GOT3 (cell line): ENCODE data around the gene DPAGT1.
"Not testable (repeated sequence)": the region's sequence is repeated elsewhere in the genome, so short reads cannot be mapped to it uniquely, and the experiment has no call there.

Experiments
- DNase-seq: peaks from one replicate; lab custom pipeline; 2025; ENCODE audit warnings: mixed read lengths; lab: John Stamatoyannopoulos, UW

The DPAGT1 gene

GRCh38 chr11:119101759-119102423 lies at the start of gene DPAGT1:
Gene DPAGT1 (minus strand): TSS chr11:119101853. CDS start chr11:119101655, 198 bp downstream.
- DNase-seq = peak; percentile 33

GRCh38 chr11:119149786-119150275 lies 48.2 kb upstream of the DPAGT1 start:
- no peak for DNase-seq

GRCh38 chr11:119149018-119149785 lies 47.5 kb upstream of the DPAGT1 start, which contains the start of gene ABCG4:
Gene ABCG4 (plus strand): TSS chr11:119149052. CDS start chr11:119149966, 914 bp downstream.
- no peak for DNase-seq

- no peak for DNase-seq
Observed at GRCh38 chr11:119148720-119149017, 47.0 kb upstream of the DPAGT1 start.

GRCh38 chr11:119147604-119148333 lies 46.1 kb upstream of the DPAGT1 start:
- DNase-seq = no peak

- DNase-seq = no peak
Observed at GRCh38 chr11:119145551-119145950, 43.9 kb upstream of the DPAGT1 start.

- no peak for DNase-seq
Observed at GRCh38 chr11:119144825-119145486, 43.3 kb upstream of the DPAGT1 start.

- DNase-seq = not testable (repeated sequence)
Observed at GRCh38 chr11:119139276-119139675, 37.6 kb upstream of the DPAGT1 start.

- DNase-seq = no peak
Observed at GRCh38 chr11:119134389-119134978, 32.8 kb upstream of the DPAGT1 start.

- DNase-seq = no peak
Observed at GRCh38 chr11:119130662-119131061, 29.0 kb upstream of the DPAGT1 start.

- DNase-seq = no peak
Observed at GRCh38 chr11:119126675-119127268, 25.1 kb upstream of the DPAGT1 start.

GRCh38 chr11:119125821-119126220 lies 24.2 kb upstream of the DPAGT1 start:
- DNase-seq = no peak

GRCh38 chr11:119121811-119122124 lies 20.1 kb upstream of the DPAGT1 start:
- no peak for DNase-seq

- DNase-seq = peak; percentile 84
Observed at GRCh38 chr11:119121008-119121810, 19.6 kb upstream of the DPAGT1 start, which contains the start of gene HINFP. Gene HINFP (plus strand): TSS chr11:119121580. CDS start chr11:119126945, 5,365 bp downstream.

- DNase-seq = no peak
Observed at GRCh38 chr11:119120639-119121007, 19.0 kb upstream of the DPAGT1 start.

GRCh38 chr11:119118946-119119345 lies 17.3 kb upstream of the DPAGT1 start:
- DNase-seq = no peak

- DNase-seq = no peak
Observed at GRCh38 chr11:119118227-119118626, 16.6 kb upstream of the DPAGT1 start.

- no peak for DNase-seq
Observed at GRCh38 chr11:119117004-119117706, 15.5 kb upstream of the DPAGT1 start.

GRCh38 chr11:119116601-119117000 lies 14.9 kb upstream of the DPAGT1 start:
- no peak for DNase-seq

- DNase-seq = no peak
Observed at GRCh38 chr11:119116235-119116594, 14.6 kb upstream of the DPAGT1 start.
